ENCODE data around the gene ENKD1.

ENKD1 gene

GRCh38 chr16:67672306-67672705 lies 5.8 kb upstream of the ENKD1 start:
- Histone ChIP-seq H3K27ac (ENCODE audit: low read depth, low read length) (no peak overlapping the region), H3K27me3 (ENCODE audit: control insufficient read depth, low read length) (no peaks in the 10 kb centered on the region), H3K4me2 (ENCODE audit: low read length) (no peak overlapping the region), H3F3A (ENCODE audit: control insufficient read depth, insufficient read depth) (0 out of 2 replicates have a peak, but pooled peaks cover 2% of the 10 kb centered on the region), H3K4me3 (ENCODE audit: low read length) (no peak overlapping the region), H4K20me1 (ENCODE audit: control insufficient read depth, insufficient read depth, low read depth, low read length) (no peaks in the 10 kb centered on the region), H3K9me3 (ENCODE audit: control insufficient read depth, insufficient read depth, low read length) (no peaks in the 10 kb centered on the region), H3K9me2 (replicated peaks; ENCODE audit: control insufficient read depth, low read length) (no peaks in the 10 kb centered on the region), H3K4me1 (ENCODE audit: control insufficient read depth, low read length) (peaks cover 32% of the 10 kb centered on the region), H3K79me2 (ENCODE audit: control insufficient read depth, low read length) (no peaks in the 10 kb centered on the region), H3K36me3 (ENCODE audit: control insufficient read depth, low read length) (no peaks in the 10 kb centered on the region)
- TF ChIP-seq EZH2phosphoT487 (IDR thresholded peaks at IDR 0.05; ENCODE audit: borderline replicate concordance, low read length) (no peak), CTCF (IDR thresholded peaks at IDR 0.05; ENCODE audit: low read depth, low read length, poor library complexity, severe bottlenecking) (no peak)

- Histone ChIP-seq H3K27ac (ENCODE audit: low read depth, low read length) (no peak overlapping the region), H3F3A (ENCODE audit: control insufficient read depth, insufficient read depth) (0 out of 2 replicates have a peak, but pooled peaks cover 2% of the 10 kb centered on the region), H3K9me3 (ENCODE audit: control insufficient read depth, insufficient read depth, low read length) (no peaks in the 10 kb centered on the region), H3K4me2 (ENCODE audit: low read length) (no peak overlapping the region), H3K9me2 (replicated peaks; ENCODE audit: control insufficient read depth, low read length) (no peaks in the 10 kb centered on the region), H3K4me1 (ENCODE audit: control insufficient read depth, low read length) (peaks cover 46% of the 10 kb centered on the region), H3K36me3 (ENCODE audit: control insufficient read depth, low read length) (no peaks in the 10 kb centered on the region), H3K4me3 (ENCODE audit: low read length) (no peak overlapping the region), H4K20me1 (ENCODE audit: control insufficient read depth, insufficient read depth, low read depth, low read length) (no peaks in the 10 kb centered on the region), H3K27me3 (ENCODE audit: control insufficient read depth, low read length) (no peaks in the 10 kb centered on the region), H3K79me2 (ENCODE audit: control insufficient read depth, low read length) (no peaks in the 10 kb centered on the region)
- no peak for TF ChIP-seq EZH2phosphoT487 (IDR thresholded peaks at IDR 0.05; ENCODE audit: borderline replicate concordance, low read length)
- TF ChIP-seq CTCF (IDR thresholded peaks at IDR 0.05; ENCODE audit: low read depth, low read length, poor library complexity, severe bottlenecking), result no peak
These were observed 3.0 kb upstream of the ENKD1 start for GRCh38 chr16:67669499-67670101.

- Histone ChIP-seq H3K36me3 (ENCODE audit: control insufficient read depth, low read length) (no peaks in the 10 kb centered on the region), H3K9me3 (ENCODE audit: control insufficient read depth, insufficient read depth, low read length) (no peaks in the 10 kb centered on the region), H3F3A (ENCODE audit: control insufficient read depth, insufficient read depth) (0 out of 2 replicates have a peak, but pooled peaks cover 2% of the 10 kb centered on the region), H3K4me3 (ENCODE audit: low read length) (no peak overlapping the region), H3K4me2 (ENCODE audit: low read length) (peak overlapping the region; percentile 99), H3K9me2 (replicated peaks; ENCODE audit: control insufficient read depth, low read length) (no peaks in the 10 kb centered on the region), H3K27me3 (ENCODE audit: control insufficient read depth, low read length) (no peaks in the 10 kb centered on the region), H3K4me1 (ENCODE audit: control insufficient read depth, low read length) (peaks cover 43% of the 10 kb centered on the region), H3K27ac (ENCODE audit: low read depth, low read length) (peak overlapping the region; percentile 17; the same call in 1 of the 2 replicates), H3K79me2 (ENCODE audit: control insufficient read depth, low read length) (no peaks in the 10 kb centered on the region), H4K20me1 (ENCODE audit: control insufficient read depth, insufficient read depth, low read depth, low read length) (no peaks in the 10 kb centered on the region)
- TF ChIP-seq CTCF (IDR thresholded peaks at IDR 0.05; ENCODE audit: low read depth, low read length, poor library complexity, severe bottlenecking), result no peak
- no peak for TF ChIP-seq EZH2phosphoT487 (IDR thresholded peaks at IDR 0.05; ENCODE audit: borderline replicate concordance, low read length)
These were observed 2.1 kb upstream of the ENKD1 start for GRCh38 chr16:67668495-67669157.

Measured in DOHH2 (cell line).